Stimulated activated CD8-positive, alpha-beta memory T cell treated with anti-CD3 and anti-CD28 coated beads, Interleukin-7, amount 100 ng/mL, for 1 hour (primary cell): ENCODE results near the gene PTPRT.

Experiments used
- DNase-seq, 2 donors: peaks; one replicate each; pipeline ENCODE4 v3.0.0-alpha.2; 2020; ENCODE audit warnings: low read depth in 2 of 2

Gene PTPRT

DNA sequence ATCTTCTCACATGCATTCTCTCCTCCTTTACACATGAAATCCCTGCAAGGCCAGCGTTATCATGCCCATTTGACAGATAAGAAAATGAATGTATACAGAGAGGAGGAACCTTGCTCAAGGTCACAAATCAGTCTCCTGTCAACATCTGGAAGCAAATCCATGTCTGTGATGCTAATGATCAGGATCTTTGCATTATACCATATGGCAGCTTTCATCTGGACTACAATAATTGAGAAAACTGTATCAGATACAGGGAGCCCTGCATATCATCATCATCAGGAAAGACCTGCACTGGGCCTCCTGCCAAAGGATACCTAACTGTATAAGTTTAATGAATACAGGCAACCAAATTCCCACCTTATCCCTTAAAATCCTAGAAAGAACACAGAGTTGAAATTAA is 213.7 kb downstream of the PTPRT start:
- no peak for DNase-seq

DNA sequence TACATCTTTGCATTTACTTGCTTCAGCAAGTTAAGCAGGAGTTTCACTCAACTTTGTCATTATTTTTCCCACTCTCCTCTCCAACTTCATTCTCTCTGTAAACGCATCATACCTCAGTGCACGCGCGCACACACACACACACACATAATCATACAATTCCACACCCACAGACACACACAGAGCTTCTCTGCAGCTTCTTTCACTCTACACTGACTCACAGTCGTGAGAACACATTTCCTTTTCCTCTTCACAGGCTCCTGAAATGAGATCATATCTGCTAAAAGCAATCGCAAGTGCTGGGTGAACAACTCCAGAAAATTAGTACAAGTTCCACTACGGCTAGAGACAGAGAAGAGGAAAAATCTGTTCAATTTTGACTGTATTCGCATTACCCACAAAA is 215.4 kb downstream of the PTPRT start:
- no peak for DNase-seq

DNA sequence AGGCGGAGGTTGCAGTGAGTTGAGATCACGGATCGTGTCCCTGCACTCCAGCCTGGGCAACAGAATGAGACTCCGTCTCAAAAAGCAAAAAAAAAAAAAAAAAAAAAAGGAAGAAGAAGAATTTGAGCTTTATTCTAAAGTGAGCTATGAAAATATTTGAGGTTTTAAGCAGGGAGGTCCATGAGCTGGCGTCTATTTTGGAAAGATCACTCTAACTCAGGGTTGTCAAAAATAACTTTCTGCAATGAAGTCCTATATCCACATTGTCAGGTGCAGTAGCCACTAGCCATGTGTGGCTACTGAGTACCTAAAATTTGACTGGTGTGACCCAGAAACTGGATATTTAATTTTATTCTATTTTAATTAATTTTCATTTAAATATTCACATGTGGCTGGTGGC is 217.1 kb downstream of the PTPRT start:
- DNase-seq = no peak

DNA sequence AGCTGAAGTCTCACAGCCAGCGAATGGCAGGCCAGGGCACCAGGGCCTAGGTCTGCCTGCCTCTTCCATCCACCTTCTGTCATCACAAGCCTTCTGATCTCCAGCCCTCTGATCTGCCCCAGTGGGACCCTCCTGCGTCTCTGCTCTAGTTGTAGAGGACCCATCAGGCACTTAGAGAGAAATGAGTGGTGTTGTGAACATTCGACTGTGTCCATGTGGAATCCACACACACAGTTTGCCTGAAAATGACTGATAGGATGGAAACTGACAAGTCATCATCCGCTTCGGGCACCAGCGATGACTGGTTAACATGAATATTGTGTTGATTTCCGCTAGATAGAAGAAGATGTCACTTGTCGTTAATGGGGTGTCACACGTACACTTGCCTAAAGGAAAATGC is 221.0 kb downstream of the PTPRT start:
- no peak for DNase-seq

GRCh38 chr20:42963796-42964195 is 225.9 kb downstream of the PTPRT start:
- no peak for DNase-seq

- DNase-seq = no peak
These were observed 227.9 kb downstream of the PTPRT start for GRCh38 chr20:42961771-42962170.

DNA sequence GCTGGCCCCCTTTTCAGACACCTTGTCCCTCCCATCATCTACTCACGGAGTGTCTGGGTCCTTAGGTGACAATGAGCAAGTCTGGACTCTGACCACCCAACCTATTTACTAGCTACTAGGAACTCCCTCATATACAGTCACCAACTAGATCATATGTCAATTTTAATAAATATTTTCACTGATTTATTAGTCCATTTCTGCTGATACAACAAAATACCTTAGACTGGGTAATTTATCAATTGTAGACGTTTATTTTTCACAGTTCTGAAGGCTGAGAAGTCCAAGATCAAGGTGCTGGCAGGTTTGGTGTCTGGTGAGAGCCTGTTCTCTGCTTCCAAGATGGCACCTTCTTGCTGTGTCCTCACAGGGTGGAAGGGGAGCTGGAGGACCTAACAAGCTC is 229.7 kb downstream of the PTPRT start:
- no peak for DNase-seq

- no peak for DNase-seq
These were observed 231.2 kb downstream of the PTPRT start for GRCh38 chr20:42958367-42959069.

DNA sequence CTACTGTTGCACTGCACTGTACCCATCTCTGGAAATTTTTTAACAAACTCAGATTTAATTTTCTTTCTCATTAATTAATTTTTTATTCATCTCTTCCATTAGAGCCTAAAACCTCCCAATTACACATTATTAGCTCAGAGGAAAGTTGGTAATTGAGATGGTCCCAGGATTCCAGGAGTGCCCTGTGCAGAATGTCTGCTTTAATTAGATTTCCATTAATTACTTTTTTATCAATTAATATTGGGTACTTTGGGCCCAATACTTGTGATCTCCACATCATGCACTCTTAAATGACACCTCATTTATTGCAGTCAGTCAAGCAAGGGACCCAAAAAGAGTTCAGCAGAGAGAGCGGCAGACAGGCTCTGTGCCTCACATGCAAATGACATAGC is 232.0 kb downstream of the PTPRT start:
- no peak for DNase-seq

DNA sequence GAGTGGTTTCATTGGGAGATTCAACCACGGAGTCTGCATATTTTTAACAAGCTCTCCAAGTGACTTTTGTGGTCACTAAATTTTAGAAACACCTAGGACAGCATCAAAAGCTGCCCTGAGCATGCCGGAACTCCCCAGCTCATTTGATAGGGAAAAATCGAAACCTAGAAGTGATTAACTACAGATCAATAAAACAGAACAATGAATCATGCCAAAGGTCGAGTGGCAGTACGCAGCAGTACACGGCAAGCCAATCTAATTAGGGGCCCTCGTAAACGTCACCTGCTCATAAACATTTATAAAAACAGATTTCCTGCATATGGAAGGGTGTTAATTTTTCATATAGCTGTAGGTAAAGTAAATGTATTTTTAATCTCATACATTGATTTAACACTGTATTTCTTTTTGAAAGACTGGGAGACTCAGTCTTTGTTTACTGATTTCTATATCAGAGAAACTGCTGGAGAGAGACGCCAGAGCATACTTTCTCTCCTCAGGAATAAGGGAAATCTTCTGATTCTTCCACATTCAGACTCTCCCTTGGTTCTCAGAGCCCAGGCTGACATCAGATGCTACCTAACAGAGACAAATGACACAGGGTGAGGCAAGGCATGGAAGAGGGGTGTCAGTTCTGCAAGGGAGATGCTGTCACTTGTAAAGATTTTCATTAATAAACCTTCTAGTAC is 232.5 kb downstream of the PTPRT start:
- DNase-seq = no peak

GRCh38 chr20:42955713-42956112 is 234.0 kb downstream of the PTPRT start:
- DNase-seq = no peak

DNA sequence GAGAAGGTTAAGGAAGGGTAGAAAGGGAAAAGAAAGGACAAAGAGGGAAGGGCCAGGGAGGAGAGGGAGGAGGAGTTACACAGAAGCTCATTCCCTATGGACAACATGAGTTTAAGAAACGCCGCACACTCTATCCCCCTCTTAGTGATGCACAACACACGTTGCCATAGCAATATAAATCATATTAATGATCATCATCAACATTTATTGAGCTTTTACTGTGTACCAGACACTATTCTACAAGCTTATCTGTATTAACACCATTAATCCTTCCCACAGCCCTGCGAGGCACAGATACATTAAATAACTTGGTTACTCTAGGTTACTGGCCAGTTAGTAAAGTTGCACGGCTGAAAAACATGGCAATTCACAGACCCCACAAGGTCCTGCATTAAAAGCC is 234.8 kb downstream of the PTPRT start:
- no peak for DNase-seq

DNA sequence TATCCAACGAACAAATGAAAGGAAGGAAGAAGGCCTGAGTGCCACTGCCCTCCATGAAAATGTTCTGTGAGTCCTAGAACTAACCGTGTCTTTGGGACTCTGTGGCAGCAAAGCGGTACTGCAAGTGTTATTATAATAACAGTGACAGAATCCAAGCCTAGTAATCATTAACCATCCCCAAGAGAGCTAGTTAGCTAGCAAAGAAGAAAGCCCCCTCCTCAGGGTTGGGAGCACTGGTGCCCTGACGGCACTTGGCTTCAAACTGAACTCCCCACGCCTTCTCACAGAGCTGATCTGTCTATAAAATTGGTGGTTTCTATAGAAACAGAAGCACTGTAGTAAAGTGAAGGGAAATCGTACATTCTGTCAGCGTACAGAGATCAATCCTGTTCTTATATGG is 239.8 kb downstream of the PTPRT start:
- DNase-seq = no peak

DNA sequence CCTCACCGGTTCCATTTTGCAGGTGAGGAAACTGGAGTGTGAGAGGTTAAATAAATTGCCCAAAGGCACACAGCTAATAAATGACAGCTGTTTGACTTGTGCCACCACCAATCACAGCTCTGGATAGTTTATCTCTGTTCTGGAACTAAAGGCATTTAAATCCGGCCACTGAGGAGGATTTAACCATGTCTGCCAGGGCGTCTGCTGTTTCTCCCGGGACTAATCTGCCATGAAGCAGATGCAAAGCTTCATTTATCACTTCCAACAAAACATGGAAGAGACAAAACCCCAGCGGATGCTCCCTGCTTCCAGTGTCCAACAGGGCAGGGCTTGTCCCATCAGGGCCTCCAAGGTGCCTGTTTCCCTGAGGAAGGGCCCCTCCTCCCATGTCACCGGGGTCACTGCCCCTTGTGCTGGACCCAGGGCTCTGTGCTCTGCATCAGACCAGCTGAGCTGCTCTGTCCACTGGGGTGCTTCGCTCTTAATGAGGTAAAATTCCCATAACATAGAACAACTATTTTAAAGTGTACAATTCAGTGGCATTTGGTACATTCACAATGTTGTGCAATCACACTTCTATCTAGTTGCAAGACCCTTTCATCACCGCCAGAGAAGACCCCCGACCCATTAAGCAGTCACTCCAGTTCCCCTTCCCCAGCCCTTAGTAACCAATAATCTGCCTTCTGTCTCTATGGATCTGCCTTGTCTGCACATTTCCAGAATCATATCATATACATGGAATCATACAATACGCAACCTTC is 244.3 kb downstream of the PTPRT start:
- DNase-seq = no peak

GRCh38 chr20:42941629-42942028 is 248.1 kb downstream of the PTPRT start:
- DNase-seq = no peak

DNA sequence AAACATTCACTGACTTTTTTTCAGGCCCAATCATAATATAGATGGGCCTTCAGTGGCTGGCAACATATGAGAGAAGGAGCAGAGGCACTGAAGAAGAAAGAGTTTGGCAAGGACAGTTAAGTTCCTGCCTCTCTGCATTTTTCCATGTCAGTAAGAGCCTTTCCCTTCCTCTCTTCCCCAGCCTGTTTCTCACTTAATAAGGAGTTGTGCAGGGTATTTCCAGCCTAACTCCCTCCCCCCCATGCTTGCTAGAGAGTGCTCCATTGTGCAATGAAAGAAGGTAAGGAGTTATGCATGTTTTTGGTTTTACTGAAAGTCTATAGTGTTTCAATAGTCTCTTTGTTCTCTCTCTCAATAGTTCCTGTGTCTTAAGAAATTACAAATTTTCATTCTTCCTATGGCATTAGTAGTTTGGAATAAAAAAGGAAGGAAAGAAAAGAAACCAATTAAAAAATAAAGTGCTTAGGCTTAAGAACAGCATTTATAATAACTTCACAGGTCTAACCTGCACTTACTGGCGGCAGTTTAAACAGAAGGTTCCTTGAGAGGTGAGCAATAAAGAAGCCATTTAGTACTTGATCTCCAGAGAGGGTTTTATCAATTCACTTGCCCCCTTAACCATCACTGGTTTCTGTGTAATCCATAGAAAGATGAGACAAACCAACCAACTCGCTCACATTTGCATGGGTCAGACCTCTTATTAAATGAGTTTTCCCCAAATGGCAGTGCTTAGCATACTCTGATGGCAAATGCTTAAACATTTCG is 251.1 kb downstream of the PTPRT start:
- no peak for DNase-seq

- no peak for DNase-seq
These were observed 253.2 kb downstream of the PTPRT start for GRCh38 chr20:42936482-42936881.

GRCh38 chr20:42924215-42924614 is 265.5 kb downstream of the PTPRT start:
- no peak for DNase-seq

DNA sequence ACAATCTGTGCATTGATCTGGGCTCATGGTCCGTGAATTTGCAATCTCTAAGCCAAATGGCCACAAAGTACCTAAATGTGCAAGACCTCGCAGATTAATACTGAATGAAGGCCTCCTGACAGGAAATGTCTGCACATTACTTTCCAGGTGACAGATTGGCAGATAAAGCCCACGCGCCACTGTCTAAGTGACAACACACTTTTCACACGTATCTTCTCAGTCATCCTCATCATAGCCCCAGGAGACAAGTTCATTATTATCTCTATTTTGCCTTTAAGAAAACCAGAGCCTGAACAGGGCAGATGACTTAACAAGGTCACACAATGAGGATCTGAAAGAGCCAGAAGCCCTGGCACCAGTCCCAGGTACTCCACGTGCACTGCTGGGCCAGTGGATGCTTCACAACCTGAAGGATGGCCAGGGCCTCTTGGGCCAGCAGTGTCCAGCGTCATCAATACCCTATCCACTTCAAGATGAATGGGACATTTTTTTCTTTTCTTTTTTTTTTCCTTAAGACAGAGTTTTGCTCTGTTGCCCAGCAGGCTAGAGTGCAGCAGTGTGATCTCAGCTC is 266.3 kb downstream of the PTPRT start:
- DNase-seq = no peak

DNA sequence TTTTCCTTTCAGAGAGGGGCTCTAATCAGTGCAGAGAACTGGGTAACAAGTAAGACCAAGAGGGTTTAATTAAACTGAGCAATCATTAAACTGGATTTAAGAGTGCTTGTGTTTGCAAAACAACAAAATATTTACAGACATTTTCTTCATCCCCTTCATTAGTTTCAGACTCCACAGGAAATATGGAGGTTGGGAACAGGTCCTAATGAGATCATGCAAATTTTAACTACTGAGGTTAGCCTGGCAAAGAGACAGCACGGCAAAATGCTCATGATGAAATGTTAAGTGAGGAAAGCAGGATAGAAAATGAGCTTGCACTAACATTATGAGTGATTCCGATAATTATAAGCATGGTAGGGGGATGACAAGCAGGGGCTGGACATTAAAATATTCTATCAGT is 268.9 kb downstream of the PTPRT start:
- DNase-seq = no peak

GRCh38 chr20:42919316-42919715 is 270.4 kb downstream of the PTPRT start:
- no peak for DNase-seq

- no peak for DNase-seq
These were observed 274.6 kb downstream of the PTPRT start for GRCh38 chr20:42915081-42915480.
